ENCODE measurements around the gene WWOX.

WWOX gene

GRCh38 chr16:78936060-78936459 lies 836.6 kb downstream of the WWOX start:
- DNase-seq: no peak

- DNase-seq: no peak
Measured at GRCh38 chr16:78939597-78939996, 840.1 kb downstream of the WWOX start.

- no peak for DNase-seq
Measured at GRCh38 chr16:78942625-78943245, 843.3 kb downstream of the WWOX start.

GRCh38 chr16:78945336-78945735 lies 845.9 kb downstream of the WWOX start:
- no peak for DNase-seq

GRCh38 chr16:78946556-78946955 lies 847.1 kb downstream of the WWOX start:
- DNase-seq: no peak

- no peak for DNase-seq
Measured at GRCh38 chr16:78950768-78951167, 851.3 kb downstream of the WWOX start.

GRCh38 chr16:78952630-78953029 lies 853.2 kb downstream of the WWOX start:
- no peak for DNase-seq

GRCh38 chr16:78953526-78953925 lies 854.1 kb downstream of the WWOX start:
- DNase-seq: no peak

- no peak for DNase-seq
Measured at GRCh38 chr16:78955206-78955605, 855.8 kb downstream of the WWOX start.

- no peak for DNase-seq
Measured at GRCh38 chr16:78956859-78957258, 857.4 kb downstream of the WWOX start.

- peak; percentile 37 for DNase-seq
Measured at GRCh38 chr16:78957317-78958100, 858.1 kb downstream of the WWOX start.

- DNase-seq: no peak
Measured at GRCh38 chr16:78961464-78961863, 862.0 kb downstream of the WWOX start.

- DNase-seq: no peak
Measured at GRCh38 chr16:78962457-78962929, 863.0 kb downstream of the WWOX start.

GRCh38 chr16:78967948-78968347 lies 868.5 kb downstream of the WWOX start:
- no peak for DNase-seq

GRCh38 chr16:78969721-78970120 lies 870.3 kb downstream of the WWOX start:
- no peak for DNase-seq

- DNase-seq: no peak
Measured at GRCh38 chr16:78970650-78971049, 871.2 kb downstream of the WWOX start.

- no peak for DNase-seq
Measured at GRCh38 chr16:78972006-78972405, 872.6 kb downstream of the WWOX start.

- DNase-seq: no peak
Measured at GRCh38 chr16:78972986-78973385, 873.5 kb downstream of the WWOX start.

GRCh38 chr16:78976212-78976611 lies 876.8 kb downstream of the WWOX start:
- DNase-seq: peak; percentile 9

- no peak for DNase-seq
Measured at GRCh38 chr16:78980825-78981224, 881.4 kb downstream of the WWOX start.

- DNase-seq: no peak
Measured at GRCh38 chr16:78982096-78982744, 882.8 kb downstream of the WWOX start.

GRCh38 chr16:78984324-78984723 lies 884.9 kb downstream of the WWOX start:
- no peak for DNase-seq

- no peak for DNase-seq
Measured at GRCh38 chr16:78984887-78985464, 885.5 kb downstream of the WWOX start.

Data from CD4-positive, alpha-beta T cell treated with Interleukin-6 for 4 hours (primary cell).